T-helper 22 cell (primary cell): ENCODE data around the gene CDKN1B.

Experiments used
- DNase-seq: peaks from one replicate; pipeline ENCODE4 v3.0.0-alpha.2; 2020; ENCODE audit warnings: low read depth

Gene CDKN1B

DNA sequence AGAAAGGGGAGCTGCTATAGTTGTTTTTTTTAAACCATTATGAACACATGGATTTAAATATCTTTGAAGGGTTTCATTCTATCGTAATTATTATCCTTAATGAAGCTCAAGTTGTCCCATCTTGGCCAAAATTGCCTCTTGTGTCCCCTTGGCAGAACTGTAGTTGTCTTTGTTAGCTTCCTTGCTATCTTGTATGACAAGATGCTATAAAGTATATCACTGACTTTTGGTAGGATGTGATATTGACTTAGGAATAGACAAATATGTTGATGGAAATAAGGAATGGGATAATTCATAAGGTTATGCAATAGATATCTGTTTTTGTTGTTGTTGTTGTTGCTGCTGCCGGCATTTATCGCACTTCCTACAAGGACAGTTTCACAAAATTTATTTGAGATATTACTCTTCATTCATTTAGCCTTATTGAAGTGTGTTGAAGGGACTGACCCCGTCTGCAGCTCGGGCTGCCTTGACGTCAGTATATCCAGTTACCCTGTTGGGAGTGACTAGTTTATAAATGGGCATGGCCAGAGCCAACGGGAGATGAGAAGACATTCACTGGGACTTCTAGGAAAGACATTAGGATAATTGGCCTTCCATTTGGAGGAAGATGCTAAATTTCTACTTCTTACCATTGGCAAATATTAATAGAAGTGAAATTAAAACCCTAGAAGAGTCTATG is 42.2 kb downstream of the CDKN1B start:
- no peak for DNase-seq

DNA sequence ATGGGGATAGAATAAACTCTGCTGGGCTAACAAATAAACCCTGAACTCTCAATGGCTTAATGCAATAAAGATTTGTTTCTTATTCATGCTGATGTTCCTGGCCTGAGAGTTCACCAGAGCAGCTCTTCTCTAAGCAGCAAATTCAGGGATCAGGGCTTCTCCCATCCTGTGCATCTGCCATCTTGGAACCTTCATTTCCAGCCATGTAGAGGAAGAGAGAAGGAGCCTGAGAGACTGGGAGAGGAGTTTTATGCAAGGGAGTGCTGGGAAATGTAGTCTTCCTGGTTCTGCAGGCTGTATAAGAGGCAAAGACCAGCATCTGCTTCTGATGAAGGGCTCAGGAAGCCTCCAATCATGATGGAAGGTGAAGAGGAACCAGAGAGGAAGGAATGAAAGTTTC is 47.7 kb downstream of the CDKN1B start:
- DNase-seq: no peak

- no peak for DNase-seq
Measured at GRCh38 chr12:12770262-12770661, 53.1 kb downstream of the CDKN1B start.
